Astrocyte (in vitro differentiated cells and primary cell): ENCODE measurements around the gene UBALD2. TPM values are rescaled to one million over a fixed set of nuclear protein-coding genes. Genes with fewer than 3 reads are reported as not detected.

Experiments used
- DNase-seq: peaks from one replicate; pipeline ENCODE4 v3.0.0-alpha.2; 2010; ENCODE audit warnings: low read depth
- FAIRE-seq: peaks from 2 replicates; lab custom pipeline; 2011; peaks lifted over from hg19 to GRCh38; lab: Jason Lieb, UNC
- H2AFZ ChIP-seq: 2 replicates; pipeline ENCODE4 v1.6.0; 2012; ENCODE audit warnings: low read depth, low read length, inconsistent platforms
- H3K27ac ChIP-seq: 2 replicates; pipeline ENCODE4 v1.5.1; 2011; ENCODE audit warnings: low read depth, low read length, inconsistent platforms
- H3K27me3 ChIP-seq: 2 replicates; pipeline ENCODE4 v1.6.0; 2011; ENCODE audit warnings: low read length, inconsistent platforms; ENCODE audit not compliant: insufficient read depth
- H3K36me3 ChIP-seq: 2 replicates; pipeline ENCODE4 v1.5.1; 2011; ENCODE audit warnings: low read length, inconsistent platforms; ENCODE audit not compliant: insufficient read depth
- H3K4me1 ChIP-seq: 2 replicates; pipeline ENCODE4 v1.5.1; 2011; ENCODE audit warnings: low read length, inconsistent platforms; ENCODE audit not compliant: insufficient read depth
- H3K4me2 ChIP-seq: 2 replicates; pipeline ENCODE4 v1.6.0; 2012; ENCODE audit warnings: low read length, inconsistent platforms
- H3K4me3 ChIP-seq: 2 replicates; pipeline ENCODE4 v1.5.1; 2011; ENCODE audit warnings: low read depth, mild to moderate bottlenecking, low read length, inconsistent platforms; ENCODE audit not compliant: insufficient read depth
- H3K79me2 ChIP-seq: 2 replicates; pipeline ENCODE4 v1.6.0; 2012; ENCODE audit warnings: mild to moderate bottlenecking, low read length, inconsistent platforms; ENCODE audit not compliant: insufficient read depth
- H3K9ac ChIP-seq: 2 replicates; pipeline ENCODE4 v1.6.0; 2012; ENCODE audit warnings: mild to moderate bottlenecking, low read length, inconsistent platforms
- H3K9me3 ChIP-seq: 2 replicates; pipeline ENCODE4 v1.5.1; 2012; ENCODE audit warnings: low read depth, mild to moderate bottlenecking, low read length, inconsistent platforms; ENCODE audit not compliant: insufficient read depth
- H4K20me1 ChIP-seq: 2 replicates; pipeline ENCODE4 v1.6.0; 2012; ENCODE audit warnings: low read length, inconsistent platforms; ENCODE audit not compliant: insufficient read depth
- H3K27ac Mint-ChIP-seq: one replicate; pipeline ENCODE4 v1.8.0; 2021; ENCODE audit warnings: mild to moderate bottlenecking, mixed read lengths; ENCODE audit not compliant: unreplicated experiment
- H3K27me3 Mint-ChIP-seq: one replicate; pipeline ENCODE4 v1.8.0; 2021; ENCODE audit warnings: low read depth, mixed read lengths; ENCODE audit not compliant: unreplicated experiment
- H3K36me3 Mint-ChIP-seq: one replicate; pipeline ENCODE4 v1.8.0; 2021; ENCODE audit warnings: low read depth, mixed read lengths; ENCODE audit not compliant: unreplicated experiment
- H3K4me1 Mint-ChIP-seq: one replicate; pipeline ENCODE4 v1.8.0; 2021; ENCODE audit warnings: low read depth, mixed read lengths; ENCODE audit not compliant: unreplicated experiment
- H3K4me3 Mint-ChIP-seq: one replicate; pipeline ENCODE4 v1.8.0; 2021; ENCODE audit warnings: mild to moderate bottlenecking, moderate library complexity, mixed read lengths; ENCODE audit not compliant: unreplicated experiment
- H3K9me3 Mint-ChIP-seq: one replicate; pipeline ENCODE4 v1.8.0; 2021; ENCODE audit warnings: mild to moderate bottlenecking, mixed read lengths; ENCODE audit not compliant: unreplicated experiment
- EZH2 ChIP-seq: IDR thresholded peaks from 2 replicates; pipeline ENCODE4 v1.6.1; 2012; ENCODE audit warnings: mild to moderate bottlenecking, low read length, inconsistent platforms; ENCODE audit not compliant: insufficient read depth
- total RNA-seq: library from RNA; stranded (reverse); gene quantifications from 2 replicates; pipeline ENCODE4 v1.2.1, GENCODE V29; 2021
- TF ChIP-seq, protein P1 (sequence below): IDR thresholded peaks from 2 replicates; pipeline ENCODE4 v1.5.1; 2011; ENCODE audit warnings: low read depth, mild to moderate bottlenecking, inconsistent platforms, low read length, moderate library complexity; ENCODE audit not compliant: insufficient read depth

Gene UBALD2
- total RNA-seq, 1 donor from 2014 or later: 32.8 TPM

GRCh38 chr17:76260220-76260619 is 4.9 kb upstream of the UBALD2 start:
- H3K36me3 ChIP-seq: no peaks in the 10 kb centered on the region
- Mint-ChIP-seq H3K36me3 (no peaks in the 10 kb centered on the region), H3K4me3 (no peak overlapping the region), H3K27me3 (no peaks in the 10 kb centered on the region), H3K27ac (no peak overlapping the region), H3K9me3 (no peaks in the 10 kb centered on the region), H3K4me1 (peaks cover 21% of the 10 kb centered on the region)
- H3K4me2 ChIP-seq: no peak overlapping the region
- no peaks in the 10 kb centered on the region for H4K20me1 ChIP-seq
- H3K9me3 ChIP-seq: no peaks in the 10 kb centered on the region
- no peak overlapping the region for H3K9ac ChIP-seq
- no peak for FAIRE-seq
- no peak overlapping the region for H3K27ac ChIP-seq
- no peak overlapping the region for H3K4me3 ChIP-seq
- H3K4me1 ChIP-seq: peaks cover 22% of the 10 kb centered on the region
- TF ChIP-seq EZH2: no peak
- TF ChIP-seq, protein P1, sequence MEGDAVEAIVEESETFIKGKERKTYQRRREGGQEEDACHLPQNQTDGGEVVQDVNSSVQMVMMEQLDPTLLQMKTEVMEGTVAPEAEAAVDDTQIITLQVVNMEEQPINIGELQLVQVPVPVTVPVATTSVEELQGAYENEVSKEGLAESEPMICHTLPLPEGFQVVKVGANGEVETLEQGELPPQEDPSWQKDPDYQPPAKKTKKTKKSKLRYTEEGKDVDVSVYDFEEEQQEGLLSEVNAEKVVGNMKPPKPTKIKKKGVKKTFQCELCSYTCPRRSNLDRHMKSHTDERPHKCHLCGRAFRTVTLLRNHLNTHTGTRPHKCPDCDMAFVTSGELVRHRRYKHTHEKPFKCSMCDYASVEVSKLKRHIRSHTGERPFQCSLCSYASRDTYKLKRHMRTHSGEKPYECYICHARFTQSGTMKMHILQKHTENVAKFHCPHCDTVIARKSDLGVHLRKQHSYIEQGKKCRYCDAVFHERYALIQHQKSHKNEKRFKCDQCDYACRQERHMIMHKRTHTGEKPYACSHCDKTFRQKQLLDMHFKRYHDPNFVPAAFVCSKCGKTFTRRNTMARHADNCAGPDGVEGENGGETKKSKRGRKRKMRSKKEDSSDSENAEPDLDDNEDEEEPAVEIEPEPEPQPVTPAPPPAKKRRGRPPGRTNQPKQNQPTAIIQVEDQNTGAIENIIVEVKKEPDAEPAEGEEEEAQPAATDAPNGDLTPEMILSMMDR: no peak
- no peaks in the 10 kb centered on the region for H3K79me2 ChIP-seq
- no peak for DNase-seq
- no peak overlapping the region for H2AFZ ChIP-seq
- no peaks in the 10 kb centered on the region for H3K27me3 ChIP-seq

DNA sequence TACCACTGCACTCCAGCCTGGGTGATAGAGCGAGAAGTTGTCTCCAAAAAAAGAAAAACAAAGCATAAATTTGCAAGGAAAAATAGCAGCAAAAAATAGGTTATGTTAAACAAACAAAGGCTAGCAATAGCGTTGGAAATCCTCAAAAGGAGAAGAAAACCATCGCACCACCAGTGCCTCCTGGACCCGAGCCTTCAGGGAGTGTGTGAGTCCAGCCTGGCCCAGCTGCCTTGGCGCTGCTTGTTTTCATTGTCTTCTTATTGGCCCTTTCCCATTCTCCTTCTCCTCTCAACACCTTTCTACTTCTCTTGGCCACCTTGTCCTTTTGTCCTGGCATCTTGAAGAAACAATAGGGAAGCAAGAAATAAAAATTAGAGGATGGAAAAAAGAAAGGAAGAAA is 4.5 kb upstream of the UBALD2 start:
- H3K4me3 Mint-ChIP-seq: no peak overlapping the region
- no peak for DNase-seq
- H3K4me3 ChIP-seq: no peak overlapping the region
- no peaks in the 10 kb centered on the region for H3K36me3 Mint-ChIP-seq
- H2AFZ ChIP-seq: no peak overlapping the region
- no peaks in the 10 kb centered on the region for H3K27me3 Mint-ChIP-seq
- H3K27me3 ChIP-seq: no peaks in the 10 kb centered on the region
- no peak overlapping the region for H3K4me2 ChIP-seq
- no peaks in the 10 kb centered on the region for H3K9me3 ChIP-seq
- H4K20me1 ChIP-seq: no peaks in the 10 kb centered on the region
- no peaks in the 10 kb centered on the region for H3K9me3 Mint-ChIP-seq
- peaks cover 22% of the 10 kb centered on the region for H3K4me1 ChIP-seq
- no peak for FAIRE-seq
- H3K4me1 Mint-ChIP-seq: peaks cover 21% of the 10 kb centered on the region
- no peaks in the 10 kb centered on the region for H3K36me3 ChIP-seq
- peaks cover under 1% of the 10 kb centered on the region for H3K79me2 ChIP-seq
- TF ChIP-seq, protein P1: no peak
- TF ChIP-seq EZH2: no peak
- H3K27ac Mint-ChIP-seq: no peak overlapping the region
- H3K27ac ChIP-seq: no peak overlapping the region
- H3K9ac ChIP-seq: no peak overlapping the region

- FAIRE-seq (no peak), DNase-seq (peak; percentile 43)
- Histone ChIP-seq H4K20me1 (no peaks in the 10 kb centered on the region), H3K9me3 (no peaks in the 10 kb centered on the region), H3K9ac (no peak overlapping the region), H3K27me3 (no peaks in the 10 kb centered on the region), H3K36me3 (no peaks in the 10 kb centered on the region), H3K4me3 (no peak overlapping the region), H3K4me2 (peak overlapping the region; percentile 64), H3K27ac (peak overlapping the region; percentile 34), H2AFZ (peak overlapping the region; percentile 89), H3K79me2 (peaks cover 10% of the 10 kb centered on the region), H3K4me1 (peaks cover 25% of the 10 kb centered on the region)
- TF ChIP-seq, protein P1: no peak
- TF ChIP-seq EZH2: no peak
- Mint-ChIP-seq H3K27me3 (no peaks in the 10 kb centered on the region), H3K36me3 (no peaks in the 10 kb centered on the region), H3K4me1 (peaks cover 22% of the 10 kb centered on the region), H3K27ac (peak overlapping the region; percentile 53), H3K9me3 (no peaks in the 10 kb centered on the region), H3K4me3 (no peak overlapping the region)
These were observed 3.5 kb upstream of the UBALD2 start for GRCh38 chr17:76261421-76262215.
